IPS DF 6.9 (cell line): ENCODE data around the gene CYSLTR2.

ENCODE experiments used
- DNase-seq: peaks from one replicate; pipeline ENCODE4 v3.0.0-alpha.2; 2013; ENCODE audit warnings: low read depth, low spot score
- H3K27ac ChIP-seq: one replicate; pipeline ENCODE4 v1.5.1; 2013; ENCODE audit warnings: low read length, control low read depth
- H3K27me3 ChIP-seq: 2 replicates; pipeline ENCODE4 v1.6.1; 2013; ENCODE audit warnings: mild to moderate bottlenecking, low read length; ENCODE audit not compliant: control insufficient read depth, insufficient read depth
- H3K36me3 ChIP-seq: 2 replicates; pipeline ENCODE4 v1.6.1; 2013; ENCODE audit warnings: low read length; ENCODE audit not compliant: control insufficient read depth, insufficient read depth
- H3K4me1 ChIP-seq: 2 replicates; pipeline ENCODE4 v1.6.1; 2013; ENCODE audit warnings: low read length; ENCODE audit not compliant: control insufficient read depth, insufficient read depth
- H3K4me3 ChIP-seq: 2 replicates; pipeline ENCODE4 v1.5.1; 2013; ENCODE audit warnings: mild to moderate bottlenecking, low read length
- H3K9me3 ChIP-seq: 2 replicates; pipeline ENCODE4 v1.6.1; 2013; ENCODE audit warnings: low read length, inconsistent platforms; ENCODE audit not compliant: control insufficient read depth, insufficient read depth
- WGBS: extraction: QIAGEN DNeasy Blood & Tissue Kit; methylation state at CpG from one replicate; pipeline ENCODE4 v1.1.7; 2013; ENCODE audit warnings: mixed read lengths, missing lambda C conversion rate; ENCODE audit not compliant: insufficient read length, insufficient coverage; 5-methylcytosine and 5-hydroxymethylcytosine counted together

CYSLTR2 gene, protein sequence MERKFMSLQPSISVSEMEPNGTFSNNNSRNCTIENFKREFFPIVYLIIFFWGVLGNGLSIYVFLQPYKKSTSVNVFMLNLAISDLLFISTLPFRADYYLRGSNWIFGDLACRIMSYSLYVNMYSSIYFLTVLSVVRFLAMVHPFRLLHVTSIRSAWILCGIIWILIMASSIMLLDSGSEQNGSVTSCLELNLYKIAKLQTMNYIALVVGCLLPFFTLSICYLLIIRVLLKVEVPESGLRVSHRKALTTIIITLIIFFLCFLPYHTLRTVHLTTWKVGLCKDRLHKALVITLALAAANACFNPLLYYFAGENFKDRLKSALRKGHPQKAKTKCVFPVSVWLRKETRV

DNA sequence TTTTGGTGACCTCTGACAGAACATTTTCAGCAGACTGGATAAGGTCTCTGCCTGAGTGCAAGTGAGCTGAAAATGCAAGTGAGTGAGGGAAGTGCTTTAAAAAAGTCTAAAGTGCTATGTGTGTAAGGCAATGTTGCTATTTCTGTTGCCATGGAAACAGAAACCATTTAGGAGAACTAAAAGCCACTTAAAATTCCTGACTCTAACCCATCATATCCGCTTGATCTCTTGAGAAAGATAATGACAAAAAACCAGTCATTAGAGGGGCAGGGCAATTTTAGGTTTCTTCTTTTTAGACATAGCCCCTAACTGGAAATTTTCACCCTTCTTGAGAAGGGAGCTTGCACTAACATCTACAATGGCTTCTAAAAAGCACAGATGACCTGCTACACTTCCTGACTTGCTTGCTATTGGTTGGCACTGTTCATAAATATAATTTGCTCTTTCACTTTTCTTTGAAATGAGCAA is at the start of gene CYSLTR2:
Gene CYSLTR2, plus strand, starts transcription at position 458 of the 468 bp plus-strand sequence. CDS start 52,889 bp downstream, outside the sequence.
- Histone ChIP-seq H3K27ac (no peak within 1 kb of the TSS), H3K4me1 (no peaks in the 10 kb centered on the region), H3K4me3 (no peak within 1 kb of the TSS), H3K36me3 (no peaks in the 10 kb centered on the region), H3K9me3 (no peaks in the 10 kb centered on the region), H3K27me3 (no peaks in the 10 kb centered on the region)
- WGBS: no CpG with 5 or more reads among the region's 1 CpG
- DNase-seq: no peak

DNA sequence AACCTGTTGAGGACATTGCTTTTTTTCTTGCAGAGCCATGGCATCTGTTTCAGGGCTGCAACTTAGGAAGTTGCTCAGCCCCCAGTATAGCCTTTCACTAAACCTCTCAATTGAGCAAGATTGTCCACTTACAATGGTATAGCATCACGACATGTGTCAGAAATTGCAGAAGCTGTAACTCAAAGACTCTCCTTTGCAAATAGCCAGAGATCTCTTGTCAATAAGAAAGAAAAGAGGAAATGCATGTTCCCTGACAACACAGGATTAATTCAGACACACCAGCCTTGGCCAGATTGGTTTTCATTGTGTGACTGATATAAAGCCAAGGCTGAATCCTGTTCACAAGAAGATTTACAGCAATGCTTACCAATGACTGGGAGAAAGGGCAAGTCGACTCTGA is 38.7 kb upstream of the CYSLTR2 start:
- H3K27ac ChIP-seq: no peak overlapping the region
- no CpG with 5 or more reads among the region's 2 CpGs for WGBS
- no peak for DNase-seq

DNA sequence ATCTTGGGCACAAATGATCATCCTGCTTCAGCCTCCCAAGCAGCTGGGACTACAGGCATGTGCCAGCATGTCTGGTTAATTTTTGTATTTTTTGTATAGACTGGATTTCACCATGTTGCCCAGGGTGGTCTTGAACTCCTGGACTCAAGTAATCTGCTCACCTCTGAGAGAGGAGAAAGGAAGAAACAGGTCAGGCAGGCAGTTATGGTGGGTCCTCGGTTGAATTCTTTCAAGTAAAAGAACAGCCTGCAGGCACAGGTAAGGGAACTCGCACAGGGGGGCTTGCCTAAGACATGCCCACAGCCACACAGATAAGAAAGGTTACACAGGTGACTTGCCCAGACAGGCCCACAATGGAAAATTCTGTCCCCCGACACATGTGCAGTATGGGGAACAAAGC is 34.8 kb upstream of the CYSLTR2 start:
- H3K27ac ChIP-seq: no peak overlapping the region
- no peaks in the 10 kb centered on the region; the same call in 1 of the 2 replicates for H3K9me3 ChIP-seq
- no peaks in the 10 kb centered on the region for H3K27me3 ChIP-seq
- no peak overlapping the region for H3K4me3 ChIP-seq
- no peak for DNase-seq
- no peaks in the 10 kb centered on the region for H3K36me3 ChIP-seq
- no peaks in the 10 kb centered on the region for H3K4me1 ChIP-seq
- no CpG with 5 or more reads among the region's 3 CpGs for whole genome bisulfite sequencing

More for the DNA sequence above, 38.7 kb upstream of the CYSLTR2 start:
- Histone ChIP-seq H3K4me1 (no peaks in the 10 kb centered on the region), H3K9me3 (no peaks in the 10 kb centered on the region; the same call in 1 of the 2 replicates), H3K27me3 (no peaks in the 10 kb centered on the region), H3K36me3 (no peaks in the 10 kb centered on the region), H3K4me3 (no peak overlapping the region)

DNA sequence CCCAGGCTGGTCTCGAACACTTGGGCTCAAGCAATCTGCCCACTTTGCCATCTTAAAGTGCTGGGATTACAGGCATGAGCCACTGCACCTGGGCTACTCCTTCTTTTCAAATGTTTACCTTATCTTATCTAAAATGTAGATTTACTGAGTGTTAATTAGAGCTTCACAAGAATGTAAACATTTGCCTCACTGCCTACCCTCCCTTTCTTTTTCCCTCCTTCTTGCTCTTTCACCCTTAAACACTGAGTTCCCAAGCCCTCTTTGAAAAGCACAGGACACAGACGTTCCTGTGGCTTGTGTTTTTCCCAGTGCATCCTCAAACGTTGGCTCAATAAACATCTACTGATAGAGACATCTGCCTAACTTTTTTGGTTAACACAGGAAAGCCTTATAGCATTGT is 32.7 kb upstream of the CYSLTR2 start:
- no CpG with 5 or more reads among the region's 3 CpGs for WGBS
- no peaks in the 10 kb centered on the region; the same call in 1 of the 2 replicates for H3K9me3 ChIP-seq
- no peak for DNase-seq
- H3K36me3 ChIP-seq: no peaks in the 10 kb centered on the region
- no peaks in the 10 kb centered on the region for H3K27me3 ChIP-seq
- H3K4me1 ChIP-seq: no peaks in the 10 kb centered on the region
- no peak overlapping the region for H3K27ac ChIP-seq
- H3K4me3 ChIP-seq: no peak overlapping the region

DNA sequence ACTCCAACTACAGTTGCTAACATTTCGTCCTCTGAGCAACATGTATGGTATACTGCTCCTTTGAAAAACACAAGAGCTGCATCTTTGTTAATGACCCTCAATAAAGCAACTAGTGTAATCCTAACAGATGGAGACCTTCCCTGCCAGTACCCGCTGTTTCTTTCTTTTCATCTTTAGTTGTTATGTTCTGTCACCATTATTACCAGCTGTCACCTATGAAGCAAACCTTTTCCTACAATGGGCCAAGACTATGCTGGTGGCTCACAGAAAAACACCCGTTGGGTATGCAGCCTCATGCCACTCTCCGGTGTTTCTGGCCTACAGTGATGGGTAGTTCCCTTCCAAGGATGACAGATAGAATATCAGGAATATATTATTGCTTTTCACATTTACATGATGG is 29.7 kb upstream of the CYSLTR2 start:
- Histone ChIP-seq H3K36me3 (no peaks in the 10 kb centered on the region), H3K27ac (no peak overlapping the region), H3K9me3 (no peaks in the 10 kb centered on the region; the same call in 1 of the 2 replicates), H3K27me3 (no peaks in the 10 kb centered on the region), H3K4me3 (no peak overlapping the region), H3K4me1 (no peaks in the 10 kb centered on the region)
- DNase-seq: no peak
- no CpG with 5 or more reads among the region's 4 CpGs for WGBS

DNA sequence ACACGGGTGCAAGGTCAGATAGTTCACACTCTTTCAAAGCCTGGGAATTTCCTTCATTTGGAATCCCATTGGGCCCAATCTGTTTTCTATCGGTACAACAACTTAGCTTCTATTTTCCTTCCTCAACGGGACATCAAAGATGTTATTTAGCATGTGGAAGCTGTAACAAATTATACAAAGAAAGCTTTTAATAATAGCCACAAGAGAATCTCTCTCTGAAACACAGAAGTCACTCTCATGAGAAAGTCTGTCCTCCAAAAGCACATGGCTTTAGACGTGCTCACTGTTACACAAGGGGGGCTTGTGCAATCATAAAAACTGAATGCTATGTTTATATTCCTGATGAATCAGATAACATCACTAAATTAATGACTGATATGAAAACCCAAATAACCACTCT is 28.9 kb upstream of the CYSLTR2 start:
- Histone ChIP-seq H3K27ac (no peak overlapping the region), H3K27me3 (no peaks in the 10 kb centered on the region), H3K9me3 (no peaks in the 10 kb centered on the region; the same call in 1 of the 2 replicates), H3K4me3 (no peak overlapping the region), H3K36me3 (no peaks in the 10 kb centered on the region), H3K4me1 (no peaks in the 10 kb centered on the region)
- no CpG with 5 or more reads among the region's 4 CpGs for WGBS
- DNase-seq: no peak

DNA sequence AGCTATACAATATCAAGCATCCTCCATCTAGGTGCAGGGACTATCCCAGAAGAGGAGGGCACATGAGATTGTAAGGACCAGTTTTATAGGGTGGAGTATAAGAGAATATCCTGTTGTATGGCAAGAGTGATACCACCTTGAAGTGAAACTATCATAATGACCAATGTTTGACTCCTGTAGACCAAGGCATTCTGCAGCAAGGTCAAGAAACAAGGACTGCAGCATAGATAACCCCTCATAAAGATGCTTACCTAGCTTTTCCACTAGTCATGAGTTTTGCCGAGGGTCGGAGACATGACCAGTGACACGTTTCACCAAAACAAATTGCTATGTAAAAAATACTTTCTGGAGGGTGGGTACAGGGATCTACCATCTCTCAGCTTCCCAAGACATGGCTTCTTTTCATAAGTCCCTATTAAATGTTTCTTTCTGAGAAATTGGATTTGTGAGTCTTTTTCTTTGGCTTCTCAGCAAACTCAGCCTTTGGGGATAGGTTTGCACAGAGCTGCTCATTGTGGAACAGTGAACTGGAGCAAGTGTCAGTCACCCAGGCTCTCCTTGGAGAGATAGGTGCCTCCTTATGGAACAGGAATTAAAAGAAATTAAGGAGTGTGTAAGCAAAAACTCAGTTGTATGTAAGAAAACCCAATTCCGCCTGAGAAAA is 28.2 kb upstream of the CYSLTR2 start:
- Histone ChIP-seq H3K27ac (no peak overlapping the region), H3K36me3 (no peaks in the 10 kb centered on the region), H3K4me1 (no peaks in the 10 kb centered on the region), H3K4me3 (no peak overlapping the region), H3K27me3 (no peaks in the 10 kb centered on the region), H3K9me3 (no peaks in the 10 kb centered on the region; the same call in 1 of the 2 replicates)
- no peak for DNase-seq
- WGBS: no CpG with 5 or more reads among the region's 4 CpGs

DNA sequence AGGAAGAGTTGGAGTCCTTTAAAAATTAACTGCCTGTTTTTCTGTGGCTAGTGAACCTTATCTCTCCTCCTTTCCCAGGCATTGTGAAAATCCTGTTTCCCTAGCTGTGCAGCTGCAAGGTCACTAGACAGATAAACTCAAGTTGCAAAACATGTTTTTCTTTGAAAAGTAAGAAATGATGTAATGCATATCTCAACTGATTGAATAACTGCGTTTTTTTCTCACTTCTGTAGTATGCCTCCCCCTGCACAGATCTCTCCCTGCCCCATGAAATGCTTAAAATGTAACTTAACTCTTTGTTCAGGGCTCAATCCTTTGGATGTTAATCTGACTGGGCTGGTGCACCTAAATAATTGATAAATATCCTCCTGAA is 27.7 kb upstream of the CYSLTR2 start:
- no peak for DNase-seq
- Histone ChIP-seq H3K9me3 (no peaks in the 10 kb centered on the region; the same call in 1 of the 2 replicates), H3K4me1 (no peaks in the 10 kb centered on the region), H3K27me3 (no peaks in the 10 kb centered on the region), H3K4me3 (no peak overlapping the region), H3K27ac (no peak overlapping the region), H3K36me3 (no peaks in the 10 kb centered on the region)
- no CpG with 5 or more reads among the region's 1 CpG for WGBS

DNA sequence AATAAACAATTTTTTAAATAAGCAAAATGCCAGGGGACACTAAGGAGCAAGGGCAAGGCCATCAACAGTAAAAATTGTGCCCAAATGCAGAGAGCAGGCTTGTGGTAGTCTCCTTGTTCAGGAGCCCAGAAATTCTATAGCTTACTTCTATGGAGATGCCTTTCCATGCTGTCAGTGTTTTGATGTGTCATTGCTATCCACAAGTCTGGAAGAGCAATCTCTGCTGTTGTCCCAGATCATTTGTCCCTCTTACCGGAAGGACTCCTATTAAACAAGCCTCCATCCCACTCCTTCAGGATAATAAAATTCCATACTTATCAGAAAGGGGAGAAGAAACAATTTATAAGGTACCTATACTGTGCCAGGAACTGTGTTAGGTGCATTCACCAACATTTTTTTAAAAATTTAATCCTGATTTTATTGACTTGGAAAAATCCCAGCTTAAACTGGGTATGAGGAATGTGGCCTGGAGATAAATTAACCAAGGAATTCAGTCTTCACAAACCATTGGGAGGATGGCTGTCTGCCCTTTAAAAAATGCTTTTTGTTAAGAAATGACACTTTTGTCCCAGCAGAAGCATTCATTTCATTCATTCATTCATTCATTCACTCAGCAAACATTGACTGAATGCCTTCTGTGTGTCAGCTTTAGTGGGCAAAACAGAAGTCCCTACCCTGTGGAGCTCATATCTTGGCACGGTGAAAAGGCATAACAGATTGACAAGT is 26.8 kb upstream of the CYSLTR2 start:
- no CpG with 5 or more reads among the region's 2 CpGs for WGBS
- H3K27ac ChIP-seq: no peak overlapping the region
- no peaks in the 10 kb centered on the region for H3K36me3 ChIP-seq
- H3K4me3 ChIP-seq: no peak overlapping the region
- DNase-seq: no peak
- H3K27me3 ChIP-seq: no peaks in the 10 kb centered on the region
- H3K4me1 ChIP-seq: no peaks in the 10 kb centered on the region
- H3K9me3 ChIP-seq: no peaks in the 10 kb centered on the region

DNA sequence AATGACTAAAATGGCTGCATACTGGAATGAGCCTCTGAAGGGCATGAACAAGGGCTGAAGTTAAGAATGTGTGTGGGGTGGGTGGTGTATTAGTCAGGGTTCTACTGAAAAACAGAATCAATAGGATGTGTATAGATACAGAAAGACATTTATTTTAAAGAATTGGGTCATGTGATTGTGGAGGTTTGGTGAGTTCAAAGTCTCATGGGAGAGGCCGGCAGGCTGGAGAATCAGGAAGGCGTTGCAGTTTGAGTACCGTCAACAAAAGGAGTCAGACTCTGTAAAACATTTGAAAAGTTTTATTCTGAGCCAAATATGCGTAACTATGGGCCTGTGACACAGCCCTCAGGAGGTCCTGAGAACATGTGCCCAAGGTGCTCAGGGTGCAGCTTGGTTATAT is 24.5 kb upstream of the CYSLTR2 start:
- H3K4me1 ChIP-seq: no peaks in the 10 kb centered on the region
- H3K4me3 ChIP-seq: no peak overlapping the region
- no peak for DNase-seq
- H3K27ac ChIP-seq: no peak overlapping the region
- H3K9me3 ChIP-seq: no peaks in the 10 kb centered on the region
- no peaks in the 10 kb centered on the region for H3K36me3 ChIP-seq
- H3K27me3 ChIP-seq: no peaks in the 10 kb centered on the region
- no CpG with 5 or more reads among the region's 4 CpGs for WGBS
